ENCODE data around the gene RNF114. TPM values are rescaled to one million over a fixed set of nuclear protein-coding genes. Genes with fewer than 3 reads are reported as not detected.

Gene RNF114
- total and polyA plus RNA-seq, 4 donors = 30.9 to 87.9 (median 40.9) TPM

DNA sequence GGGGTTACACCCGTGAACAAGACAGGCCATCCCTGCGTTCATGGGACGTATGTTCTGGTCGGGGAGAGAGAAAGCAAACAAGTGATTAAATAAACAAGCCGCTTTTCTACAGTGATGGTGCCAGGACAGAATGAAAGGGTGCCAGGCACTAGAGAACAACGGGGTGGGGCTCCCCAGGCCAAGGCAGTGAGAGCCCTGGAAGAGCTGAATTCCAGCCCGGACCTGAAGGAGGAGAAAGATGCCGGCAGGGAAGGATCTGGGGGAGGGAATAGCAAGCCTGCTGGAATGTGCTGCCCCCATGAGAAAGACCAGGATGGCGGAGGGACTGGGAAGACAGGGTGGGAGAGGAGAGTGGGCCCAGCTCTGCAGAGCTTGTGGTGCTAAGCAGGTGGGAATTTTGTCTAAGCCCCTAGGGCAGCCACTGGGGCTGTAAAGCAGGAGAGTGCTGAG, 54.1 kb downstream of the RNF114 start:
- 33% methylated on average over 9 of the region's 9 CpGs for WGBS
- Histone ChIP-seq H3K4me1 (ENCODE audit: control insufficient read depth in 4 of 4, insufficient read depth in 4 of 4, low read length in 3 of 4) (peaks cover 0 to 4% (median 0%) of the 10 kb centered on the region in 4 donors), H3K4me3 (ENCODE audit: low read depth in 1 of 3, low read length in 3 of 3) (no peak overlapping the region), H3K9ac (ENCODE audit: low read depth in 1 of 2, low read length in 2 of 2) (no peak overlapping the region), H3K36me3 (ENCODE audit: control insufficient read depth in 4 of 4, insufficient read depth in 3 of 4, low read depth in 1 of 4, low read length in 3 of 4) (no peaks in the 10 kb centered on the region), H3K27ac (ENCODE audit: low read depth in 1 of 2, low read length in 2 of 2) (peak overlapping the region; percentile 32 to 73), H3K9me3 (ENCODE audit: control insufficient read depth in 4 of 4, low read length in 3 of 4) (no peaks in the 10 kb centered on the region), H3K27me3 (ENCODE audit: control insufficient read depth in 4 of 4, insufficient read depth in 4 of 4, low read length in 3 of 4) (no peaks in the 10 kb centered on the region)
- DNase-seq (ENCODE audit: low spot score) = no peak
- TF ChIP-seq HNF4A (conservative IDR thresholded peaks at IDR 0.05) (no peak), CTCF (IDR thresholded peaks at IDR 0.05; ENCODE audit: low read depth, low read length, missing input control) (no peak), HNF4G (IDR thresholded peaks at IDR 0.05) (no peak), ATF3 (IDR thresholded peaks at IDR 0.05) (no peak), NR2F2 (IDR thresholded peaks at IDR 0.05) (no peak), EGR1 (IDR thresholded peaks at IDR 0.05; ENCODE audit: low read depth in 2 of 2) (no peak)
- TF ChIP-seq, protein P1, sequence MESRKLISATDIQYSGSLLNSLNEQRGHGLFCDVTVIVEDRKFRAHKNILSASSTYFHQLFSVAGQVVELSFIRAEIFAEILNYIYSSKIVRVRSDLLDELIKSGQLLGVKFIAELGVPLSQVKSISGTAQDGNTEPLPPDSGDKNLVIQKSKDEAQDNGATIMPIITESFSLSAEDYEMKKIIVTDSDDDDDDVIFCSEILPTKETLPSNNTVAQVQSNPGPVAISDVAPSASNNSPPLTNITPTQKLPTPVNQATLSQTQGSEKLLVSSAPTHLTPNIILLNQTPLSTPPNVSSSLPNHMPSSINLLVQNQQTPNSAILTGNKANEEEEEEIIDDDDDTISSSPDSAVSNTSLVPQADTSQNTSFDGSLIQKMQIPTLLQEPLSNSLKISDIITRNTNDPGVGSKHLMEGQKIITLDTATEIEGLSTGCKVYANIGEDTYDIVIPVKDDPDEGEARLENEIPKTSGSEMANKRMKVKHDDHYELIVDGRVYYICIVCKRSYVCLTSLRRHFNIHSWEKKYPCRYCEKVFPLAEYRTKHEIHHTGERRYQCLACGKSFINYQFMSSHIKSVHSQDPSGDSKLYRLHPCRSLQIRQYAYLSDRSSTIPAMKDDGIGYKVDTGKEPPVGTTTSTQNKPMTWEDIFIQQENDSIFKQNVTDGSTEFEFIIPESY (IDR thresholded peaks at IDR 0.05) = no peak
- TF ChIP-seq, protein P2, sequence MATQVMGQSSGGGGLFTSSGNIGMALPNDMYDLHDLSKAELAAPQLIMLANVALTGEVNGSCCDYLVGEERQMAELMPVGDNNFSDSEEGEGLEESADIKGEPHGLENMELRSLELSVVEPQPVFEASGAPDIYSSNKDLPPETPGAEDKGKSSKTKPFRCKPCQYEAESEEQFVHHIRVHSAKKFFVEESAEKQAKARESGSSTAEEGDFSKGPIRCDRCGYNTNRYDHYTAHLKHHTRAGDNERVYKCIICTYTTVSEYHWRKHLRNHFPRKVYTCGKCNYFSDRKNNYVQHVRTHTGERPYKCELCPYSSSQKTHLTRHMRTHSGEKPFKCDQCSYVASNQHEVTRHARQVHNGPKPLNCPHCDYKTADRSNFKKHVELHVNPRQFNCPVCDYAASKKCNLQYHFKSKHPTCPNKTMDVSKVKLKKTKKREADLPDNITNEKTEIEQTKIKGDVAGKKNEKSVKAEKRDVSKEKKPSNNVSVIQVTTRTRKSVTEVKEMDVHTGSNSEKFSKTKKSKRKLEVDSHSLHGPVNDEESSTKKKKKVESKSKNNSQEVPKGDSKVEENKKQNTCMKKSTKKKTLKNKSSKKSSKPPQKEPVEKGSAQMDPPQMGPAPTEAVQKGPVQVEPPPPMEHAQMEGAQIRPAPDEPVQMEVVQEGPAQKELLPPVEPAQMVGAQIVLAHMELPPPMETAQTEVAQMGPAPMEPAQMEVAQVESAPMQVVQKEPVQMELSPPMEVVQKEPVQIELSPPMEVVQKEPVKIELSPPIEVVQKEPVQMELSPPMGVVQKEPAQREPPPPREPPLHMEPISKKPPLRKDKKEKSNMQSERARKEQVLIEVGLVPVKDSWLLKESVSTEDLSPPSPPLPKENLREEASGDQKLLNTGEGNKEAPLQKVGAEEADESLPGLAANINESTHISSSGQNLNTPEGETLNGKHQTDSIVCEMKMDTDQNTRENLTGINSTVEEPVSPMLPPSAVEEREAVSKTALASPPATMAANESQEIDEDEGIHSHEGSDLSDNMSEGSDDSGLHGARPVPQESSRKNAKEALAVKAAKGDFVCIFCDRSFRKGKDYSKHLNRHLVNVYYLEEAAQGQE (IDR thresholded peaks at IDR 0.05) = no peak

DNA sequence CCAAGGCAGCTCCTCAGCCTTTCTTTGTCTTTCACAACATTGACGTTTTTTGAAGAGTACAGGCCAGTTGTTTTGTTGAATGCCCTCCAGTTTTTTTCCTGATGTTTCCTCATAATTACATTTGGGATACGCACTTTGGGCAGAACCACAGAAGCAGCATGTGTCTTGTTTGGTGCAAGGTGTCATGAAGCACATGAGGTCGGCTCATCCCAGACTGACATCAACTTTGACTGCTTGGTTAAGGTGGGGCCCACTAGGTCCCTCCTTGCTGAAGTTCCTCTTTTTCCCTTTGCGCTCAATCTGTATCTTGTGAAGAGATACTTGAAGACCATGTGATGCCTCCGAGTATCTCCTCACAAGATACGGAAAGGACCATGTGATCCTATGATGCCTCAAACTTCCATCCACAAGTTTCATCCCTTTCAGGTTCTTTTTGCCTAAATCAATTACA, 57.1 kb downstream of the RNF114 start:
- no peaks in the 10 kb centered on the region for H3K9me3 ChIP-seq (ENCODE audit: control insufficient read depth in 4 of 4, low read length in 3 of 4)
- DNase-seq (ENCODE audit: low spot score) = no peak
- 74% methylated on average over 6 of the region's 6 CpGs for WGBS
- H3K36me3 ChIP-seq (ENCODE audit: control insufficient read depth in 4 of 4, insufficient read depth in 3 of 4, low read depth in 1 of 4, low read length in 3 of 4) = no peaks in the 10 kb centered on the region
- peaks cover 0 to 4% (median 0%) of the 10 kb centered on the region in 4 donors for H3K4me1 ChIP-seq (ENCODE audit: control insufficient read depth in 4 of 4, insufficient read depth in 4 of 4, low read length in 3 of 4)
- no peaks in the 10 kb centered on the region for H3K27me3 ChIP-seq (ENCODE audit: control insufficient read depth in 4 of 4, insufficient read depth in 4 of 4, low read length in 3 of 4)
- no peak overlapping the region for H3K9ac ChIP-seq (ENCODE audit: low read depth in 1 of 2, low read length in 2 of 2)
- no peak overlapping the region for H3K4me3 ChIP-seq (ENCODE audit: low read depth in 1 of 3, low read length in 3 of 3)
- H3K27ac ChIP-seq (ENCODE audit: low read depth in 1 of 2, low read length in 2 of 2) = no peak overlapping the region
- TF ChIP-seq YY1 (IDR thresholded peaks at IDR 0.05) = no peak
- TF ChIP-seq JUND (IDR thresholded peaks at IDR 0.05) = no peak
- TF ChIP-seq NR2F2 (IDR thresholded peaks at IDR 0.05) = no peak
- no peak for TF ChIP-seq RAD21 (IDR thresholded peaks at IDR 0.05)
- no peak for TF ChIP-seq TAF1 (conservative IDR thresholded peaks at IDR 0.05)
- TF ChIP-seq HNF4G (IDR thresholded peaks at IDR 0.05) = no peak
- TF ChIP-seq ATF3 (IDR thresholded peaks at IDR 0.05) = no peak
- TF ChIP-seq EGR1 (IDR thresholded peaks at IDR 0.05; ENCODE audit: low read depth in 2 of 2) = no peak
- TF ChIP-seq MAX (IDR thresholded peaks at IDR 0.05) = no peak
- no peak for TF ChIP-seq HNF4A (conservative IDR thresholded peaks at IDR 0.05)
- no peak for TF ChIP-seq FOXA1 (IDR thresholded peaks at IDR 0.05)
- TF ChIP-seq FOXA2 (IDR thresholded peaks at IDR 0.05) = no peak
